Stimulated activated CD8-positive, alpha-beta memory T cell treated with anti-CD3 and anti-CD28 coated beads, Interleukin-7, amount 100 ng/mL, for 48 hours (primary cell): ENCODE data around the gene PIP5K1B.
"Not testable (repeated sequence)": the region's sequence is repeated elsewhere in the genome, so short reads cannot be mapped to it uniquely, and the experiment has no call there.

Source experiments
- DNase-seq, 2 donors: peaks; one replicate each; pipeline ENCODE4 v3.0.0-alpha.2; 2020; ENCODE audit warnings: low read depth in 1 of 2; ENCODE audit errors: extremely low read depth in 1 of 2

The PIP5K1B gene

GRCh38 chr9:68704814-68705530 is at the start of gene PIP5K1B:
TSS of gene PIP5K1B (plus strand) at chr9:68705240. CDS start at chr9:68822615, 117,375 bp downstream.
- peak; percentile 29 to 36 for DNase-seq

DNA sequence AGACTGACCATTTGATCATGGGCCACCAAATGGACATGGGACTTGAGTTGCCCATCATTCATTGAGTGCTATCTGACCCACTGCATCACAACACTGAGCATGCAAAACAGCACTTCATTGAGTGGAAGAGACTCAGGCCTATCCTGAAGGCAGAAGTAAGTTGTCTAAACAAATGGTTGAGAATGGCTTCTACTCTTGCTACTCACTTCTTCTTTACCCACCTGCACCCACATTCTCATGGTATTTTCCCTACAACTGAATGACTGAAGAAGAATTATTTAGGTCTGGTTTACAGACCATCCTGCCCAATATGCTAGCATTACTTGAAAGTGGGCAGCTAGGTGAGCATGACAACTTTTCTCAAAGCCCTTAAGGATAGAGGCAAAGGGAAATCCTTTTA is 41.0 kb upstream of the PIP5K1B start:
- no peak for DNase-seq

DNA sequence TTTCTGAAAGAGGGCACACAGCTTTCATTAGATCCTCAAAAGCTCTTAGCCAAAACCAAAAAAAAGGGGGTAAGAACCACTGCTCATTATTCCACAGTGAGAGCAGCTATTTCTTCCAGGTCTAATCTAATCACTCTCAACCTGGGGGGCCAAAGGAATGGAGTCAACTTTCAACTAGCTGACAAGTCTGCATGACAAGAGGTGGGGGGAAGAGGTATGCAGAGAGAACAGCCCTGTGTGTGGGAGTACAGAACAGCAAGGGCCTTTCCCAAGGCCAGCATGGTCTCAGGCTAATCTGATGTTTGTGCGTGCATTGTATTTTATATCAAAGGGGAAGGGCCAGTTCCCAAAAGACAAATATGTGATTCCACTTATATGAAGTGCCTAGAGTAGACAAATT is 36.9 kb upstream of the PIP5K1B start:
- DNase-seq: no peak

- DNase-seq: no peak
Observed at GRCh38 chr9:68669218-68669617, 35.8 kb upstream of the PIP5K1B start.

DNA sequence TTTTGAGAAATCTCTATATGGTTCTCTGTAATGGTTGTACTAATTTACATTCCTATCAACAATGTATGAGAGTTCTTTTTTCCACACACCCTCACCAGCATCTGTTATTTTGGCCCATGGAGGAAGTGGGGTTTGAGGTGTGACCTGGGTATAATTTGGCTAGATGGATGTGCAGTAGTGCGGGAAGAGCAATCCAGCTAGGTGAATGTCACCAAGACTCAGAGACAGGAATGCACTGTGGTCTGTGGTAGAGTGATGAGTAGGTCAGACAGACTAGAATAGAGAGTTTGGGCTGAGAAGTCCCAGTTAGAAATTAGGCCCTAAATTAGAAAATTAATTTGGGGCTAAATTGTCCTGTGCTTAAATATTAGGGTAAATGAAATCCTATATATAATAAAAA is 32.8 kb upstream of the PIP5K1B start:
- no peak for DNase-seq

GRCh38 chr9:68672625-68673024 is 32.4 kb upstream of the PIP5K1B start:
- no peak for DNase-seq

DNA sequence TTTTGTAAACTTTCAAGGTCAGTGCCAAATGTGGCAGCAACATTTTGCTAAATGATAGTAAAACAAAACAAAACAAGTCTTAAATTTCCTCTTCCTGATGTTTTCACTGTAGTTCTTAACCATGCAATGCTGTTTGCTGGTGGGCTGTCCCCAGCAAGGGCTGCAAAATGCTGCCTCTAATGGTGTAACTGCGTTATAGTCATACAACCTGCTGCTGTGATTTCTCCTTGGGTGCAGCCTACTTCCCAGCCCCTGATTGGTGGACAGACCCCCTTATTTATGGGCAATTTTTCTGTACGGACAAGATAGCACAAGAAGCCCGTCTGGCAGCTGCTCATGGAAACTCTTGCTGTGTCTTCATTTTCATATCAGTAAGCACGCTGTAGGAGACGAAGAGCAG is 26.6 kb upstream of the PIP5K1B start:
- no peak for DNase-seq

GRCh38 chr9:68683433-68683832 is 21.6 kb upstream of the PIP5K1B start:
- no peak for DNase-seq

- no peak for DNase-seq
Observed at GRCh38 chr9:68685213-68685612, 19.8 kb upstream of the PIP5K1B start.

GRCh38 chr9:68685770-68686169 is 19.3 kb upstream of the PIP5K1B start:
- DNase-seq: no peak

DNA sequence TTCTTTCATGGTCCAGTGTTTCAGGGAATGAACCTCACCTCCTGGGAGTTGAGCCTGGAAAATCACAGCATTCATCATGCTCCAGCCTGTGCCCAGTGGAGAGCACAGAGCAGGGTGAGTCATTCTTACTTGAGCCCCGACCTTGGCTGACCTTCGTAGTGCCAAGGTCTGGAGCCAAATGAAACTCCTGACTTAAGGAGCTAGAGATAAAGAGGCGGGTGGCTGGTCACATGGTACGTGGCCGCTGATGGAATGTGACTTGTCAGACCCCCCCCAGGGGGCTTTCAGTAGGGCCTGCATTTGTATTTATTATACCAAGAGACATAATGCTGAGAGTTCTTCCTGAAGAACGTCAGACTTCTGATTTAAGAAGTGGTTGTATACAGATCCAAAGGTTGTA is 15.0 kb upstream of the PIP5K1B start:
- no peak for DNase-seq

DNA sequence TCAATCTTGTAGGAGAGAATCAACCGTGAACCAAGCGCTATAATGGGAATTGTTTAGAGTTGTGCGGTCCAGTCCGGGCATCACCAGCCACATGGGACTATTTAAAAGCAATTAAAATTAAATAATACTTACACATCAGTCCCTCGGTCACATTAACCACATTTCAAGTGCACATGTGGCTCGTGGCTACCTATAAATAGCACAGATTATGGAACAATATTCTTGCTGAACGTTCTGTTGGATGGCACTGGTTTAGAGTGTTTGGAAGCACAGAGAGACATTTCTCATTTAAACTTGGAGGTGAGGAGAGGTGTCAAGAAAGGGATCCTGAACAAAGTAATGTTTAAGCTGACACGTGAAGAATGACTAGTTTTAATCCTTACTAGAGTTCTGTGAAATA is 12.5 kb upstream of the PIP5K1B start:
- DNase-seq: no peak

- DNase-seq: no peak
Observed at GRCh38 chr9:68694125-68694524, 10.9 kb upstream of the PIP5K1B start.

DNA sequence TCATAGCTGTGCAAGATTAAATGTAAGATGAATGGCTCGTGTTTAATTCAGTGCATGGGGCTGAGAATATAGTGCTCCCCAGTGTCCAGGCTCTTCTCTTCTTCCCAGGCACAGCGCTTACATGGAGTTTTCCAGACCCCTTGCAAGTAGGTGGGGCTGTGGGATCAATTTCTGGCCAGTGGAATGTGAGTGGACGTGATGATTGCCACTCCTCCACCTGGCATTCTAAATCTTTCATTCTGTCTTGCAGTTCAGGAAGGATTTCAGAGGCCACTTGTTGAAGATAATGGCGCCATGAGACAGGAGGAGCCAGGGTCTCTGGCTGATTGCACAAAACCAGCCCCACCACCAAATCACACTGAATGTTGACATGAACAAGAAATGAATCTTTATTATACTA is 7.2 kb upstream of the PIP5K1B start:
- DNase-seq: no peak

DNA sequence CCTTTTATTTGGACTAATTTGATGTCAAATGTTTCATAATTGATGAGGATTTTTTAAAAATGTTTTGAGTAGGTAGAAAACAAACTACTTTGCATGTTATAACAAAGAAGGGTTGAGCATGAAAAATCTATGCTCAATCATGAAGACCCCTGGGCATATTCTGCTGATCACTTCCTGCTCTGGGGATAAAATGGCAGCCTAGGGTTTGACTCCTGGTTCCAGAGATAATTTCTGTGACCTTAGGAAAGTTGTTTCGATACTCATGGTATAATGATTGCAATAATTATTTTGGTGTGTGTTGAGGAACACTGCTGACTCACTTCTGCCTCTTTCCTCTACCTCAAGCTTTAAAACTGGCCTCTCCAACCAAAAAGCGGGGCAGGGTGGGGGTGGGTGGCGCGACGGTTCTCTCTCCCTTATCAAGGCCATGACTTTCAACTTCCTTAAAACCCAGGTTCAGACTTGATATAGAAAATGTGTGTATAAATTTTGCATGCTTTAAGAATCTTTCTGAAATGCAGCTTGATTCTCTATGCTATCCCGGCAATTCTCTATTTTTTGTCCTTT is 6.0 kb upstream of the PIP5K1B start:
- no peak for DNase-seq

DNA sequence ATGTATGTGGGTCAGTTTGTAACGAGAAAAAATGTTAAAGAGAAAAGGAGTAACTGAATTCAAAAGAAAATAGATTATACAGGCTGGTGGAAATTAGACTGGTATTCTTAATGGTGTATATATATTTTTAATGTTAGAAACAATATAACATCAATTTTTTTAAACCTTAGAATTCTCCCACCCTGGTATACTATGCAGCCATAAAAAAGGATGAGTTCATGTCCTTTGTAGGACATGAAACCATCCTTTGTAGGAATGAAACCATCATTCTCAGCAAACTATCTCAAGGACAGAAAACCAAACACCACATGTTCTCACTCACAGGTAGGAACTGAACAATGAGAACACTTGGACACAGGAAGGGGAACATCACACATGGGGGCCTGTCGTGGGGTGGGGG is 5.4 kb upstream of the PIP5K1B start:
- not testable (repeated sequence) for DNase-seq

DNA sequence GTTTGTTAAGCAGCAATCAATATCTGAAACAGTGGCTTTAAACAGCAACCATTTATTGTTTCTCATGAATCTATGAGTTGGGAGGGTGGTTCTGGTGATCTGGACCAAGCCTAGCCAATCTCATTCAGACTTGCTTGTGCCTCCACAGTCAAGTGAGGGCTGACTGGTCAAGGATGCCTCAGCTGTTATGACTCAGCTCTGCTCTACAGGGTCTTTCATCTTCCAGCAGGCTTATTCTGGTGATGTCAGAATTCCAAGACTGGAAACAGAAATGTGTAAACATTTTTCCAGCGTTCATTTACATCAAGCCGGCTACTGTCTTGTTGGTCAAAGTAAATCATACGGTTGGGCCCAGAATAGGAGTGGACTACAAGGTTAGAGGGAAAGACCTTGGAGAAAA is 2.5 kb upstream of the PIP5K1B start:
- DNase-seq: no peak

- DNase-seq: no peak
Observed at GRCh38 chr9:68703672-68704071, 1.4 kb upstream of the PIP5K1B start.

- no peak for DNase-seq
Observed at GRCh38 chr9:68704498-68704813, 584 bp upstream of the PIP5K1B start.

- no peak for DNase-seq
Observed at GRCh38 chr9:68705531-68706362, 707 bp downstream of the PIP5K1B start.

DNA sequence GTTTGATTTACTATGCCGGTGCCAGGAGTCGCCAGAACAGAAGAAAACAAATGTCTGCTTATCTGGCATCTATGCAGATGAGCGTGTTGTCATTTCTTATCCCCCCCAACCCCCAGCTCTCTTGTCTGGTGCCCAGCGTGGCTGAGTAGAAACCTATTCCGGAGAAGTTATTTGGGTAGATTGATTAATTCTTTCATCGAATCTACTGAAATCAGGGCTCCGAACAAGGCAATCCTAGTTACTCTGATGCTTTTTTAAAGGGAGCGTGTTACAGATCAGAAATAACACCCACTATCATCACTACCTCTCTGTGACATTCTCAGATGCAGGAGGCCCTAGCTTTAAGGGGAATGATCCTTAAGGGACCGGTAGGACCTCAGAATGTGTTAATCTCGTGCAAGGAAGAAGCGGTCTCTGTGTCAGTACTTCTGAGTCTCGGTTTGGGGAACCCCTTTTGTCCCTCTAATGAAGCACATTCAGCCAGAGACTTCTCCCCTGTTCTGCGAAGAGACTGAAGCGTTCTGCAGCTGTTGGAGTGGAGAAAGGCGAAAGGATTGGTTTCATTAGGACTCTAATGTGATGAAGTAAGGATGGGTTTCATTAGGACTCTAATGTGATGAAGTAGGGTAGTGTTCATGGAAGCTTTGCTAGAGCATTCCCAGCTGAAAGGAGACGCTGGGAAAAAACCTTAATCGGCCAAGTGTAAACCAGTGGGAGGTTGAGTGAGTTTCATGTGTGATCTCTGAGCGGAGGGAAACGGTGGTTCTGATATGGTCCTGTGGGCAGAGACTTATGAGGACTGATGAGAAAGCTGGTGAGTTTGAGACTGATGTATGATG is 1.5 kb downstream of the PIP5K1B start:
- no peak for DNase-seq
